Myocyte (in vitro differentiated cells): ENCODE results near the gene HDAC4. TPM values are rescaled to one million over a fixed set of nuclear protein-coding genes. Genes with fewer than 3 reads are reported as not detected.

Experiments used
- DNase-seq: peaks from one replicate; pipeline ENCODE4 v3.0.0-alpha.2; 2012; ENCODE audit warnings: low read depth
- total RNA-seq: library from RNA; depleted of rRNA; stranded (reverse); fragments of >200 nt; gene quantifications from 2 replicates; pipeline ENCODE4 v1.2.3, GENCODE V29; 2014

Gene HDAC4
- total RNA-seq, 1 donor from 2014 or later = 38.5 TPM

DNA sequence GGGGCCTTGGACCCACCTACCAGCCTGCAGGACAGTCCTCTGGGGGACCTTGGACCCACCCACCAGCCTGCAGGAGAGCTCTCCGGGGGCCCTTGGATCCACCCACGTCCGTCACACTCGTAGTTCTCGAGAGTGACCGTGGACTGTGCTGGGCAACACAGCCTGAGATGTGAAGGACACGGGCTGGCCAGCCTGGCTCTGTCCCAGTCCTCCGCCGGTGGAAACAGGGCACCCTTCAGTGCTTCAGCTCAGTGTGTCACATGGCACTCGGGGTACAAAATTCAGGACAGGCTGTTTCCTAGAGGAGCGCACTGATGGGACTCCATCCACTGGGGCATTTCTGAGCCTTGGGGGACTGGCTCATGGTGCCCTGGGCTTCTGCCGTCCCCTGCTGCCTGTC, 341.0 kb downstream of the HDAC4 start:
- no peak for DNase-seq

DNA sequence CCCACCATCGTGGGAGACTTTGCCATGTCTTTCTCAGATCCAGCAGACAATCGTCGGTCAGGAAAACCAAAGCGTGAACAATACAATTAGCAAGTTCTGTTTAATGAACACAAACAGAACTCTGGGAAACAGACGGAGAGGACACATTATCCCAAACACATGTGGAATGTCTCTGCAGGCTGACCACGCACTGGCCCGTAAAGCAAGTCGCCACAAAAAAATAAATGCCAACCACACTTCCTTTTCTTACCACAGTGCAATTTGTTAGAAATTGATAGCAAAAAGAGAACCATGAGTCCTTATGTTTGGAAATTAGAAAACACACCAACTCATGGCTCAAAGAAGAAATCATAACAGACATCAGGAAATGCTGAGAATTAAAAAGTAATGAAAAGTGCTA, 342.1 kb downstream of the HDAC4 start:
- DNase-seq = no peak

DNA sequence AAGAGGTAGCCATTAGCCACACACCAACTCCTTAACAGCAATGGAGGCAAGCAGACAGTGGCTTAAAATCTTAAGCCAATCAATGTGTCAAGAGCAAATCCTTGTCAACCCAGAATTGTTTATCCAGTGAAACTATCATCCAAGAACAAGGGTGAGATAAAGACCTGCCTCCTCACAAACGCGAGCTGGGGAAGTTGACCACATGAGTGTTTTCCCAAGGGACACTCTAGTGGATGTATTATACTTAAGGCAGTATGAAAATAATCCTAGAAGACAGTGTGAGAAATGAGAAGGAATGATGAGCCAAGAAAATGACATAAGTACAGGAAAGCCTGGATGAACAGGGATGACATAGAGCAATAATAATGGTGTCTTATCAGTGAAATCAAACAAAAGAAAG, 343.3 kb downstream of the HDAC4 start:
- no peak for DNase-seq

DNA sequence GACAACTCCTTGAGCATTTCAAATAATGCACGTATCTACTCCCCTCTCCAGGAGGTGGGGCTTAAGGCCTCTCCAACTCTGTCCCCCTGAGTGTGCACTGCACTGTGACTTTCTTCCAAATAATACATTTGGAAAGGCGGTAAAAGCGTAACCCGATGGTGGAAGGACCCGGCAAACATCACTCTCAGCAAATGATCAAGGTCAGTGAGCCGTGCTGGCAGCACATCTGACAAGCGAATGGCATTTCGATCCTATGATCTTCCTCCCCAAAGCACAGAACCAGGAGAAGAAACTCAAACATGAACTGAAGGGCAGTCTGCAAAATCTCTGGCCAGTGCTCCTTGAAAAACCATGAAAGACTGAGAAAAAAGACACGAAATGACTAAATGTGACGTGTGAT, 344.2 kb downstream of the HDAC4 start:
- DNase-seq = no peak

DNA sequence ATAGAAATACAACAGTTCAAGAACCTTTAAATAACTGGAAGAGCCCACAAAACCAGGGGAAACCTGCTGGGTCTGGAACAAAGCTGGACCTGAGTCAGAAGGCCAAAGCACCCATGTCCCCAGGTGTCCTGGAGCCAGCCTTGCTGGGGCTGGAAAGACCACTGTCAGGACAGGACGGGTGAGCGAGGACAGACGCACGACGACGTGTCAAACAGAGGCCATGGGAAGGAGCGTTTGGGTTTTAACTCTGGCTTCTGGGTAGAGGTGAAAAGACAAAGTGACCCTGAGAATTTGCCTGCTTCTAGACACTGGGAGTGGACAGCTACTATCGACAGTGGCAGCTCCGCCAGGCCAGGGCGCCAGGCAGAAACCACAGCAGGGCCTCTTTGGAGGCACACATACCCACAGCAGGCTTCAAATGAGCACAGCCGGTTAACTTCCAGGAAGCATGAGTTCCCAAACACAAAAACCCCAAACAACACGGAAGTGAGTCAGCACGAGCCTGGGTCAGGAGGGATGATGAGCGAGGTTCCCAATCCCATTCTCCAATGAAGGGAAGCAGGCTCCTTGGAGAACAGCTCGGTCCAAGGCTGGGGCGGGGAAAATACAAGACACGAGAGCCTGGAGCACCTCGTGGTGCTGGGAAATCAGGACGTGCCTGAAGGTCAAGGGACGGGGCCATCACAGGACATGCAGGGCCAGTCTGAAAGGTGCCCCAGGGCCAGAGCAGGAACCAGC, 344.9 kb downstream of the HDAC4 start:
- DNase-seq = no peak

DNA sequence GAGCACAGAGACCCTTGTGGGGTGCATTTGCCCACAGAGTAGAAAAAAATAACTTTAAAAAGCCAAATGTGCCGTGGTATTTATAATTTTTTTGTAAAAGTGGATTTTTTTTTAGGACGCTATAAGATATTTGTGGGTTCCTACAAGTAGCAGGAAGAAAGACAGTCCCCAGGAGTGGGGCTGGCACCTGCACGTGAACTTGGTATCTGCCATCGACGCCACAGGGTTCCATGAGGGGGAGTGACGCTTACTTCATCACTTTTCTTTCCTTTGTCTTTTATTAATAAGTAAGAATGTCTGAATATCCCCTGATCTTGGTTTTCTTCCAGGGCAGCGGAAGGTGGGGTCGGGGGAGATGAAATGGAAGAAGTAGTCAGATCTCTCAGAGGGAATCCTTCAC, 345.9 kb downstream of the HDAC4 start:
- no peak for DNase-seq

DNA sequence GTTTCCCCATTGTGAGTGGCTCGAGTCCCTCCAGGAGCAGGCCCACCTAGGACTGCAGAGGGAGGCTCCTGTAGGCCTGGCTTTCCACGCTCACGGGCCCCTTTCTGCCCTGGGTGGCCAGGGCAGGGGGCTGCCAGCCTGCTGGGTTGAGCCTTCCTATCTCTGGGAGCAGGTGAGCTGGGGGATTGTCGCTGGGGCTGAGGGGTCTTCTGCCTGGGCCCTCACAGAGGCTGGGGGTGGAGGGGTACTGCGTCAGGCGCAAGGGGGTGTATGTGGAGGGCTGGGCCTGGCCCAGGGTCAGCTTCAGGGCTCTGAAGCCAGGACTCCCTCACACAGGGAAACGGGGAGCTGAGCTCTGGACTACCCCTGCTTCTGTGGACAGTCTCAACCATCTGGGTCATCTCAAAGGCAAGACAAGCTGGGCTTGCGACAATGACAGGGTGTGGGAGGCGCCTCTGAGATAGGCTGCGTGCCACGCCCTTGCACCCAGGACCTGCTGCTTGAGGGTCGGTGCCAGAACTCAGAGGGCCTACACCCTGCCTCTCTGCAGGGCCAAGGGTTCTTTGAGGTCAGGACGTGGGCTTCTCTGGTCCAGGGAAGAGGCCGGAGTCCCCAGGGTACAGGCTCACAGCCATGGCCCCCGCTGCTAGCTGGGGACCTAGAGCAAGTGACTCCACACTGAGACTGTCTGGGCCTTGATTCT, 346.9 kb downstream of the HDAC4 start:
- no peak for DNase-seq

DNA sequence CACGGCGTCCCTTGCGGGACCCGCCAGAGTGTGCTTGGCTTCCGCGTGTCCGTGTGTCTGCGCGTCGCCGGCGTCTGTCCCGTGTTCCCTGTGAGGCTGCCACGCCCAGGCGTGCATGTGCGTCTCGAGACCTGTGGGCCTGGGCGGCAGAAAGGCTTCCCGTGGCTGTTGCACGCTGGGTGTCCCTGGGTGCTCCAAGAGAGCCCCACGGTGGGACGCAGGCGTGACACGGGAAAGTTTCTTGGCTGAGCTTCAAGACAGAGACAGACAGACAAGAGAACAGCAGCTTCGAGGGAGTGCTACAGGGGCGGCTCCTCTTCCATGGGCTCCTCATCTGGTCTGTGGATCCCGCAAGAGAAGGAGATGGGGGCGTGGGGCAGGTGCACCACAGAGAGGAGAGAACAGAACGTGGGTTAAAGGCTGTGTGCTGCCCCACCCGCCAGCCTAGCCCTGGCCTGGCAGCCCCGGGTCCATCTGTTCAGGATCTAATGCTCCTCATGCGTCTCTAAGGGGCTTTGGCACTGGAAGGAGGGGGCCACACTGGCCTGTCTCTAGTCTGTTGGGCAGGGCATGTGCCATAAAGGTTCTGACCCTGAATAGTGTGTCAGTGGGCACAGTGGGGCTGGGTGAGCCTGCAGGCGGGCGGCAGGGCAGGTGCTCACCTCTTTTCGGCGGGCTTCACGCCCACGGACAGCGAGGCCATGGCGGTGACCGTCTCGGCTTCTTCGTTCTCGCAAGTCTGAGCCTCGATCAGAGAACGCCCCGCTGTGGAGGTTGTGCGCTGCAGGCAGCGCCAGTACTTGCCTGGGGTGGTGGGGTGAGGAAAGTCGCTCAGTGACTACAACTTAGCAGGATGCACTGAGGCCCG, 347.8 kb downstream of the HDAC4 start:
- no peak for DNase-seq

DNA sequence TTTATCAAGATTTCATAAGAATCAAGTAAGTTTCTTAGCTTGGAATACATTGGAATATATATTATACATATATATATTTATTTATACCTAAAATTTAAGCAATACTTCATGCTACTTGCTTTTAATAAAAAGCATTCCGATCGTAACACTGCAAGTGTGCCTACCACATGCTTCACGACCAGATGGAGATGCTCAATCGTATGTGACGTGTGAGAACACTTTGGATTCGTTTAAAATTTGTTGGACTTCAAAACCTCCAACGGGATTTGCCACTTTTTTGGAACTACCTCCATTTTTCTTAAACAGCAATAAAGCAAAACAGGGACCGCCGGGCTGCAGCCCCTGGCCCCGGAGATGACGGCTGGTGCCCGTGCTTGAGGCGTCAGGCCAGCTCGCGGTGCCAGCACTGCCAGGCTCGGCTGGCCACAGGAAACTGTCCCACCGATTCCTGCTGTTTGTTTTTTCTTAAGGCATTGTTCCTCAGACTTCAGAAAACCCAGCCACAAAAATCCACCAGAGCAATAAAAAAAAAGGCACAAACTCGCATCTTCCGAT, 348.9 kb downstream of the HDAC4 start:
- no peak for DNase-seq

DNA sequence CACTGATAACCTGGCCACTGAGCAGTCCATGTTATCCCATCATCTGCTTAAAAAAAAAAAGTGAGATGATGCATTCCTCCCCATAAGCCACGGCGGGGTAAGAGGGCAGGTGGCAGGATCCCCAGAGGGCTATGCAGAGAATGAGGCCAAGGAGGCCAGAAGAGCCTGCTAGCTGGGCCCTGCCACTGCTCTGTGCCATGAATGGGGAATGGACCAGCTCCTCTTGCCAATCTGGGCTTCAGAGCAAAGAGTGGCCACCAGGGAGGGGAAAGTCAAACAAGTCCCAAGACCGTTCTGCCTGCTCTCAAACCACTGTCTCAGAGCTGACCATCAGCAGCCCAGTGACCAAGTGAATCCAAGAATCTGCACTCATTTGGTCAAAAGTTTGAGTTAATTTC, 350.6 kb downstream of the HDAC4 start:
- DNase-seq = no peak

DNA sequence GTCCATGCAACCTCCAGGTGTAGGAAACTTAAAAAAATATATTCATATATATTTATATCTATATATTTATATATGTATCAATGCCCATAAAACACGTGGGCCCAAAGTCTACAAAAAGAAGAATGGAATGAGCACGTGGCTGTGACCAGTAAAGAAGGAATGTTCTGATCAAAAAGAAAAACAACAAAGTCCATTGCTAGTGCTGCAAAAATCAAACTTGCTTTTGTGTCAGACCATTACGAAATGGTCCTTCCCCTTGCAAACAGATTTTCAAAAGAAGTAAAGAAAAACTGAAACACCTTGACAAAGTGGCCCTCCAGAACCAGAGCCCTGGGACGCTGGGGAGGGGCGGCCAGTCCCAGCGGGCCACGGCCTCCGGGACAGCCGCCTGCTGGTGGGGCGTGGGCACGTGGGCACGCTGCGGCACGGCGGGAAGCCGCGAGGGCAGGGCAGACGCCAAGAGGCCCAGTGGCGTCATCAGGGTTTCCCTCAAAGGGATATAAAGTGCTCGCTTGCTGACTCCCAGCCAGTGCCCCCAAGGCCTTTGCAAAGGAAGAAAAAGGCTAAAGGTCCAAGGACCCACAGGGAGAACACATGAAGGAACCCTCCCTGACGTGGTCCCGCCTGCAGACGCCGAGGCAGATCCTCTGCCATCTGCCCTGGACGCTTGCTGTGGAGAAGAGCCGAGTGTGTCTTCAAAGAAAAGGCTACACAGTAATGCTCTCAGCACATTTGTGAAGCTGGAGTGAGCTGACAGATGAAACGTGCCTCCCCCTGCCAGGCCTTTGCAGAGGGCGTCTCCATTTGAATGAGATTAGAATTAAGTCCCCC, 351.2 kb downstream of the HDAC4 start:
- no peak for DNase-seq

DNA sequence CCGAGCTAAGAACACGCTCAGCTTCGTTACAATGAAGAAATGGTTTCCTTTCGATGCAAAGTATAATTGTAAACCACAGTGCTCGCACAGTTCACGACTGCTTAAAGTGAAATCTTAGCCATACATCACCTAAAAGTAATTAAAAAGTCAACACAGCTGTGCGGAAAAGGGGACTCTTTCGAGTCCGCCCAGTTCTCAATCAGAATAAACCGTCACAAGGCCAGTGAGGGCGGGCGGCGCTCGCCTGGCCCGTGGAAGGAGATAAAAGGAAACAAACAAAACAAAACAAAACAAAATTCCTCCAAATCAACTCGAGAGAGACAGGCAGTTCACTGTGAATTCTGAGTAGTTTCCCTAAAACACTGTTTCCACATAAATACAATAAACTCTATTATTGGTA, 352.1 kb downstream of the HDAC4 start:
- DNase-seq = no peak

DNA sequence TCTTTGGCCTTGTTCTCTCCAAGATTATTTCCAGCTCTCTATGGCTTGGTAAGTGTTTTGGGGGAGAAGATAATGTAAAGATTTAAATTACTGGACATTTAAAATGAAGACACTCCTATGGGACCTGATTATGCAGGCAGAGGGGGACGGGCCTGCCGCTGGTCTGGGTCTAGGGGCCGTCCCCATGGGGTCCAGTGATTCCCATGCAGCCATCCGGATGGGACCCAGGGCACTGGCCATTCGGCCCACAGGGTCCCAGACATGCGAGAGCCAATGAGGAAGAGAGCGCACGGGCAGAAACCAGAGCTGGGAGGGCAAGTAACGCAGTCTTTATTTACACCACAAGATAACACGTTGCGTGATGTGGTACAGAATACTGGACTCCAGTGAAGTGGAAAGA, 353.0 kb downstream of the HDAC4 start:
- no peak for DNase-seq

DNA sequence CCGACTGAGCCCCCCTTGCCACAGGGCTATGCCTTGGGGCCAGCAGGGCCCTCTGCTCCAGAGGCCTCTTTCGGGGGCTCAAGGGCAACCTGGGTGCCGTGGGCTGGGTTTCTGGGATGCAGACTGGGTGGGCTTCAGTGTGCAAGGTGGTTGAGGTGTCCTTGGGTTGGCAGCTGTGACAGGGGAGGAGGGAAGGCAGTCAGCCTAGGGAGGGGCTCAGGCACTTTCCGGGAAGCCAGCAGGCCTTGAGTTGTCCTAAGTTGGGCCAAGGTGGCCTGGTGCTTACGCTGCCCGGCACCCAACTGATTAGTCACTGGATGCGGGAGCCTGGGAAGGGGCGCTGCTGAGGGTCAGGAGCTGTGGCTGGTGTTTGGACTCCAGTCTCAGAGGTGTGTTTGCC, 353.4 kb downstream of the HDAC4 start:
- DNase-seq = no peak

DNA sequence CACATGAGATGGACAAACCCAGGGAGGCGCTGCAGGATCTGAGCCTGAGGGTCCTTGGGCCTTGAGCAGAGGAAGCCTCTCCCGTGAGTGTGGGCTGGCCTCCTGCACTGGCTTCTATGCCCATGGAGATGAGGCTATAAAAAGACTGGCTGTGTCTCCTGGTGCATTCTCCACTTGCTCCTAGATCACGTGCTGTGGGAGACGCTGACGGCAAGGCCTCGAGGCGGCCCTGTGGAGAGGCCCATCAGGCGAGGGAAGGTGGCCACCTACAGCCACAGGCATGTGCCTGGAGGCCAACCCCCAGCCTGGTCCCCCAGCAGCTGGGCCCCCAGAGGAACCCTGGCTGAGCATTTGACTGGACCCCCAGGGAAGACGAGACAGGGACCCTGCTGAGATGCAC, 354.0 kb downstream of the HDAC4 start:
- peak; percentile 13 for DNase-seq

DNA sequence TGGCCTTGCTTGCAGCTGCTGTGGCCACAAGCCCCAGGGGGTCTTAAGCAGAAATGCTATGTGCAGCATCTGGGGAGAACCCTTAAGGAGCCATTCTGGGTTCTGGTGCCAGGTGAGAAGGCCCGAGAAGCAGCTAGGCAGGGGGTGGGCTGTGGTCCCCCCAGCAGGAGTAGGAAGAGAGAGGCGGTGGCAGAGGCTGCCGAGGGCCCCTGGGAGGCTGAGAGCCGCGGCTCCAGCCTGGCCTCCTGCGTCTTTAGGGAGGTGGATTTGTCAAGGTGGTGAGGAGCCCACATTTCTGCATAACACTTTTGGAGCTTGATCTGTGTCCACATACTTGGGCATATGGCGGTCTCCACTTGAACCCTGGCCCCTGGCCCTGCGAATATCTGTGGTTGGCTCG, 356.5 kb downstream of the HDAC4 start:
- no peak for DNase-seq

DNA sequence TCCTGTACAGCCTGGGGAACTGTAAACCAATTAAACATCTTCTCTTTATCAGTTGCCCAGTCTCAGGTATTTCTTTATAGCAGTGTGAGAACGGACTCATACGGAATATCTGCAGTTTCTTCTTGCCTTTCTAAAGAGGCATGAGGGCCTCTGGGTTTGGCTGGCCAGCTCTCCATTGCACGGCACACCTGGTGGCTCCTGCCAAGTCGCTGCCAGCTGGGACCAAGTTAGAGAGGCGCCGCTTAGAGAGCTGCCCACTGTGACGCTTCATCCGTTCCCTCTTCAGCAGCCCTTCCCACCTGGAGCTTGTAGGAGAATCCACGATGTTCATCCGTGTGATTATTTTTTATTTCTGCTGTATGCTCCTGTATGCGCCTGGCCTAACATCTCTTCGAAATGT, 357.5 kb downstream of the HDAC4 start:
- DNase-seq = no peak

DNA sequence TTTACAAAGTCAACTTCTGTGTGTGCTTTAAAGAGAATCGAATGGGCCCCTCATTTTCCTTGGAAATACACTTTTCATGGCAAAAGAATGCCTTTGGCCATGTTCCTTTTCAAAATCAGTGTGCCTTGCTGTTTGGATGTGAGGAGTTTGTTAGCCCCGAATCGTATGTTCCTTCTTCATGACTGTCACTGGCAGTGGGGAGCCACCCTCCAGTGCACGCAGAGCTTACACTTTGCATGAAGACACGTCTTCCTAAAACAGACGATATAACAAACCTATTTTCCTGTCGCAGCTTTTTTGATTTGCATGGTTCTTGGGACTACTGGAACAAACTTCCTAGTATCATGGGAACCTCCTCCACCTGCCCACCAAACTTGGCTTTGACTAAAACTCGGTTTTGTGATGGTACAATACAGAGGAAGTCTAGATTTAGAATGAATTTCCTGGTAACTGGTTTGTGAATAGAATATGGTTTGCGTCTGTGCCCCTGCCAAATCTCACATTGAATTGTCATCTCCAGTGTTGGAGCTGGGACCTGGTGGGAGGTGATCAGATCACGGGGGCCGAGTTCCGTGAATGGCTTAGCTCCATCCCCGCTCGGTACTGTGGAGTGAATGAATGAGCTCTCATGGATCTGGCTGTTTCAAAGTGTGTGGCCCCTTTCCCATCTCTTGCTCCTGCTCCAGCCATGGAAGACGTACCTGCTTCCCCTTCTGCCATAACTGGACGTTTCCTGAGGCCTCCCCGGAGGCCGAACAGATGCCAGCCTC, 358.1 kb downstream of the HDAC4 start:
- DNase-seq = no peak

DNA sequence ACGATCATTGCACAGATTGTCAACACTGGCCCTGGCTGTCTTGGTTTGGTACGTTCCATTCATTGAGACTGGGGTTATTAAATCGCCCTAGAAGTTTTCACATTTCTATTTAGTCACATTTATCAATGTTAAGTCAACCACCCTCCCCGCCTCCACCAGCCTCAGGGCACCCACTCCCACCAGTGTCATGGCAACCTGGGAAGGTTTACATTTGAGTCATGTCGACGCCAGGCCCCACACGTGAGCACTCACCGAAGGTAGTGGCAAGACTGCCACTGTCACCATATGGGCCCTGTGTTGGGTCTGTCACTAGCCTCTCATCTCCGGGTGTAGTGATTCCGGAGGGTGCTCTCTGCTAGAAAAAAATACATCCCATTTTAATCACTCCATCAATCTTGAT, 358.8 kb downstream of the HDAC4 start:
- DNase-seq = no peak

DNA sequence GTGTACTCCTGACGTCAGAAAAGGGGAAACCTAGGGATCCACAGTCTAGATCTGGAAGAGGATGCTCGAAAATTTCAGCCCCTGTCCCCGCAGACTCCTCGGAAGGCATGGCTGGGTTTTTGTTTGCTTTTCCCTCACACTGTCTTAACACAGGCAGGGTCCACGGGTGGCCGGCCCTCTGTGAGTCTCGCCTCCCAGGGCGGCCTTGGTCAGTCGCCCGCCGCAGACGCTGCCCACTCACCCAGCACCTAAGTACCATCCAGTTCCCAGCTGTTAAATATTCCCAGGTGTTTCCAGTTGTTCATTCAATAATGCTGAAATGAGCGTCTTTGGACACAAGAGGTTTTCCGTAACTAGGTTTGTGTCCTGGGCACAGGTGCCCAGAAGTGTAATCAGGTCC, 359.8 kb downstream of the HDAC4 start:
- no peak for DNase-seq
